Astrocyte of the cerebellum (primary cell): ENCODE results near the gene RUSF1.
"Not testable (repeated sequence)": the region's sequence is repeated elsewhere in the genome, so short reads cannot be mapped to it uniquely, and the experiment has no call there.

Source experiments
- DNase-seq: peaks from one replicate; pipeline ENCODE4 v3.0.0-alpha.2; 2011; ENCODE audit warnings: low read depth
- H3K4me3 ChIP-seq: 2 replicates; pipeline ENCODE4 v1.5.1; 2011; ENCODE audit warnings: mild to moderate bottlenecking, low read depth, low read length, moderate library complexity
- CTCF ChIP-seq: IDR thresholded peaks from 2 replicates; pipeline ENCODE4 v1.5.1; 2012; ENCODE audit warnings: low read length, low read depth, moderate library complexity, mild to moderate bottlenecking; ENCODE audit errors: missing control alignments
- in situ Hi-C: cut with HindIII; loops from 2 replicates; pipeline ENCODE4 v1.10.0; 2017; ENCODE audit warnings: low sequenced_read_pairs

RUSF1 gene

GRCh38 chr16:31504159-31504558 lies 4.0 kb downstream of the RUSF1 start:
- TF ChIP-seq CTCF = no peak

GRCh38 chr16:31503555-31503954 lies 4.6 kb downstream of the RUSF1 start:
- in situ Hi-C loops, DNase-seq, H3K4me3 ChIP-seq: not testable (repeated sequence)

More at GRCh38 chr16:31504159-31504558, 4.0 kb downstream of the RUSF1 start:
- no peak overlapping the region for H3K4me3 ChIP-seq
- no peak for DNase-seq
- in situ Hi-C loops = no loop called here

- no peak overlapping the region for H3K4me3 ChIP-seq
- in situ Hi-C loops = no loop called here
- no peak for DNase-seq
- no peak for TF ChIP-seq CTCF
These were observed 5.2 kb downstream of the RUSF1 start for GRCh38 chr16:31502981-31503380.

GRCh38 chr16:31501966-31502348 lies 6.2 kb downstream of the RUSF1 start:
- no peak for TF ChIP-seq CTCF
- in situ Hi-C loops = no loop called here
- H3K4me3 ChIP-seq = no peak overlapping the region
- no peak for DNase-seq

- TF ChIP-seq CTCF = no peak
- DNase-seq = no peak
- no peak overlapping the region for H3K4me3 ChIP-seq
- in situ Hi-C loops = no loop called here
These were observed 6.8 kb downstream of the RUSF1 start for GRCh38 chr16:31501226-31501965.

- no peak overlapping the region for H3K4me3 ChIP-seq
- in situ Hi-C loops = no loop called here
- TF ChIP-seq CTCF = no peak
- no peak for DNase-seq
These were observed 8.3 kb downstream of the RUSF1 start for GRCh38 chr16:31499928-31500327.

- TF ChIP-seq CTCF = no peak
- no peak for DNase-seq
- in situ Hi-C loops = no loop called here
- H3K4me3 ChIP-seq = no peak overlapping the region
These were observed 9.7 kb downstream of the RUSF1 start for GRCh38 chr16:31498493-31498892.
